Stimulated activated naive B cell treated with anti-CD40 and anti-IgM and Interleukin-4, amounts not matched to agents 10 μg/mL and 1 μg/mL and 100 μg/mL, for 72 hours (primary cell): ENCODE measurements around the gene SHISA4.
"Not testable (repeated sequence)": the region's sequence is repeated elsewhere in the genome, so short reads cannot be mapped to it uniquely, and the experiment has no call there.

Experiments
- ATAC-seq, 2 donors: fragments of 150-1000 bp; cut with Tn5 transposase; replicated peaks; 2 replicates each; pipeline ENCODE4 v1.10.0; 2021; ENCODE audit warnings: moderate library complexity in 1 of 2
- DNase-seq: peaks from one replicate; pipeline ENCODE4 v3.0.0; 2021
- H3K27ac Mint-ChIP-seq: one replicate; pipeline ENCODE4 v1.8.0; 2022; ENCODE audit warnings: mild to moderate bottlenecking, mixed read lengths
- H3K27me3 Mint-ChIP-seq, 2 donors: one replicate each; pipeline ENCODE4 v1.8.0; 2022; ENCODE audit warnings: mixed read lengths in 2 of 2
- H3K36me3 Mint-ChIP-seq, 2 donors: one replicate each; pipeline ENCODE4 v1.8.0; 2022; ENCODE audit warnings: mixed read lengths in 2 of 2, mild to moderate bottlenecking in 1 of 2
- H3K4me1 Mint-ChIP-seq, 2 donors: one replicate each; pipeline ENCODE4 v1.8.0; 2022; ENCODE audit warnings: mixed read lengths in 2 of 2, mild to moderate bottlenecking in 1 of 2
- H3K4me3 Mint-ChIP-seq, 2 donors: one replicate each; pipeline ENCODE4 v1.8.0; 2022; ENCODE audit warnings: mild to moderate bottlenecking in 2 of 2, mixed read lengths in 2 of 2, moderate library complexity in 1 of 2
- H3K9me3 Mint-ChIP-seq, 2 donors: one replicate each; pipeline ENCODE4 v1.8.0; 2022; ENCODE audit warnings: mixed read lengths in 2 of 2, mild to moderate bottlenecking in 1 of 2

Gene SHISA4

GRCh38 chr1:201940316-201940715 is 51.6 kb downstream of the SHISA4 start:
- H3K4me3 Mint-ChIP-seq, H3K9me3 Mint-ChIP-seq, DNase-seq, H3K36me3 Mint-ChIP-seq, ATAC-seq, H3K4me1 Mint-ChIP-seq: not testable (repeated sequence)
- Mint-ChIP-seq H3K27me3 (peaks cover 35 to 46% of the 10 kb centered on the region in 2 donors), H3K27ac (peak overlapping the region; percentile 22)

DNA sequence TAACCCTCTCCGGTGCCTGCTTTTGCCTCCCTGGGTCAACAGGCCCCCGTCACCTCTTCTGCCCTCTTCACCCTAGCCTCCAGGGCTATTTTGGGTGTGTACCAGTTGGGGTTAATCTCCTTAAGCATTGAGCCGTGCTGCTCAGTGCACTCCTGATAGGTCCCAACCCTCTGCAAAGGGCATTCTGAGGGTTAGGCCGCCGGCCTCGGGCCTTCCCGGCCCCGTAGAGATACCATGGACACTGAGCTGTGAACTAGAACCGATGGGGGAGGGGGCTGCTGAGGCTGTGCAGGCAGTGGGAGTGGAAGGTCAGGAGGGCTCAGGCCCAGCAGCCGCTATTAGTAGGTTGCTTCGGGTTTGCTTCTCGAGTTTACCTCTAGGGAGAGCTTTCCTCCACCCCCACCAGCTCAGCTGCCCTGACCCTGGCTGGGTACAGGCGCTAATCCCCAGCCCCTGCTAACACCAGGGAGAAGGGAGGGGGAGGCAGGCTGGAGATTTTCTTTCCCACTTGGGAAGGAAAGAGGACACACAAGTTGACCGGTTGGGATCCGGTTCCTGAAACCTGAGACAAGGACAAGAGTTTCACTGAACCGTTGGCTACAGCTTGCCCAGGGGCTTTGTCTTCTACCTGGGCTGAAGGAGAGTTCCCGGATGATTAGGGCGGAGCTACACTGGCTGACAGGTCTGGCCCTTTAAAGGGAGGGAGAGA is 52.9 kb downstream of the SHISA4 start:
- Mint-ChIP-seq H3K36me3 (no peaks in the 10 kb centered on the region), H3K4me1 (peaks cover 8 to 13% of the 10 kb centered on the region in 2 donors), H3K4me3 (no peak overlapping the region), H3K9me3 (no peaks in the 10 kb centered on the region), H3K27ac (no peak overlapping the region), H3K27me3 (peaks cover 40 to 59% of the 10 kb centered on the region in 2 donors)
- DNase-seq (no peak), ATAC-seq (no peak)

GRCh38 chr1:201942129-201942495 is 53.4 kb downstream of the SHISA4 start:
- DNase-seq (no peak), ATAC-seq (no peak)
- Mint-ChIP-seq H3K36me3 (no peaks in the 10 kb centered on the region), H3K4me3 (no peak overlapping the region), H3K9me3 (no peaks in the 10 kb centered on the region), H3K27me3 (peaks cover 45 to 64% of the 10 kb centered on the region in 2 donors), H3K4me1 (peaks cover 12 to 18% of the 10 kb centered on the region in 2 donors), H3K27ac (no peak overlapping the region)
